ENCODE results near the gene GFRA4.
A peak's percentile ranks its signal among the peaks of the same experiment; 100 is the strongest.

DNA sequence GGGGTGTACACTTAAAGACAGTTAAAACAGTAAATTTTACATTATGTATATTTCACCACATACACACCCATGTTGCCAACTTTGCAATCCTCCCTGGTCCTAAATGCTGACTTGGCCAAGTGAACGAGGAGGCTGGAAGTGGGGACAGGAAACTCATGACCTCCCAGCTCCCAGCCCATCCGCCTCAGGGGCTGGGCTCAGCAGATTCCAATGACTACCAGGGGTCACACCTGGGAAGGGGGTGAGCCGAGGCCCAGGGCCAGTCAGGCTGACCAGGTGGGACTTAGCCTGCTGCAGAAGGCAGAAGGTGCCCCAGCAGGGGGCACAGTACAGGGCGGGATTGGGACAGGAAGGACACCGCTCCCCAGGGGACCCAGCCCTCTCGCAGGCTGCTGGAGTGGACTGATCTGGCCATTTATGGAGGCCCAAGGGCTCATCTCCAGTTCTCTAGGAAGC lies 46.8 kb upstream of the GFRA4 start:
- TF ChIP-seq POLR2A (IDR thresholded peaks at IDR 0.05) (no peak), POLR2AphosphoS5 (IDR thresholded peaks at IDR 0.05) (peak; percentile 47 to 65 (median 52))
- TF ChIP-seq, protein P1, sequence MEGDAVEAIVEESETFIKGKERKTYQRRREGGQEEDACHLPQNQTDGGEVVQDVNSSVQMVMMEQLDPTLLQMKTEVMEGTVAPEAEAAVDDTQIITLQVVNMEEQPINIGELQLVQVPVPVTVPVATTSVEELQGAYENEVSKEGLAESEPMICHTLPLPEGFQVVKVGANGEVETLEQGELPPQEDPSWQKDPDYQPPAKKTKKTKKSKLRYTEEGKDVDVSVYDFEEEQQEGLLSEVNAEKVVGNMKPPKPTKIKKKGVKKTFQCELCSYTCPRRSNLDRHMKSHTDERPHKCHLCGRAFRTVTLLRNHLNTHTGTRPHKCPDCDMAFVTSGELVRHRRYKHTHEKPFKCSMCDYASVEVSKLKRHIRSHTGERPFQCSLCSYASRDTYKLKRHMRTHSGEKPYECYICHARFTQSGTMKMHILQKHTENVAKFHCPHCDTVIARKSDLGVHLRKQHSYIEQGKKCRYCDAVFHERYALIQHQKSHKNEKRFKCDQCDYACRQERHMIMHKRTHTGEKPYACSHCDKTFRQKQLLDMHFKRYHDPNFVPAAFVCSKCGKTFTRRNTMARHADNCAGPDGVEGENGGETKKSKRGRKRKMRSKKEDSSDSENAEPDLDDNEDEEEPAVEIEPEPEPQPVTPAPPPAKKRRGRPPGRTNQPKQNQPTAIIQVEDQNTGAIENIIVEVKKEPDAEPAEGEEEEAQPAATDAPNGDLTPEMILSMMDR (IDR thresholded peaks at IDR 0.05 in 8 of 11, conservative IDR thresholded peaks at IDR 0.05 in 3 of 11), result no peak

Data from spleen (tissue), 7 donors.